Glomerular endothelial cell (primary cell): ENCODE results near the gene POLR2F. TPM values are rescaled to one million over a fixed set of nuclear protein-coding genes. Genes with fewer than 3 reads are reported as not detected.

Experiments
- DNase-seq: peaks from one replicate; pipeline ENCODE4 v3.0.0-alpha.2; 2011; ENCODE audit warnings: low read depth, low spot score; ENCODE audit errors: extremely low read depth
- total RNA-seq: library from RNA; depleted of rRNA; stranded (reverse); fragments of >200 nt; gene quantifications from 2 replicates; pipeline ENCODE4 v1.2.3, GENCODE V29; 2015

Gene POLR2F
- total RNA-seq = 93.6 and 115 TPM in 2 replicates

DNA sequence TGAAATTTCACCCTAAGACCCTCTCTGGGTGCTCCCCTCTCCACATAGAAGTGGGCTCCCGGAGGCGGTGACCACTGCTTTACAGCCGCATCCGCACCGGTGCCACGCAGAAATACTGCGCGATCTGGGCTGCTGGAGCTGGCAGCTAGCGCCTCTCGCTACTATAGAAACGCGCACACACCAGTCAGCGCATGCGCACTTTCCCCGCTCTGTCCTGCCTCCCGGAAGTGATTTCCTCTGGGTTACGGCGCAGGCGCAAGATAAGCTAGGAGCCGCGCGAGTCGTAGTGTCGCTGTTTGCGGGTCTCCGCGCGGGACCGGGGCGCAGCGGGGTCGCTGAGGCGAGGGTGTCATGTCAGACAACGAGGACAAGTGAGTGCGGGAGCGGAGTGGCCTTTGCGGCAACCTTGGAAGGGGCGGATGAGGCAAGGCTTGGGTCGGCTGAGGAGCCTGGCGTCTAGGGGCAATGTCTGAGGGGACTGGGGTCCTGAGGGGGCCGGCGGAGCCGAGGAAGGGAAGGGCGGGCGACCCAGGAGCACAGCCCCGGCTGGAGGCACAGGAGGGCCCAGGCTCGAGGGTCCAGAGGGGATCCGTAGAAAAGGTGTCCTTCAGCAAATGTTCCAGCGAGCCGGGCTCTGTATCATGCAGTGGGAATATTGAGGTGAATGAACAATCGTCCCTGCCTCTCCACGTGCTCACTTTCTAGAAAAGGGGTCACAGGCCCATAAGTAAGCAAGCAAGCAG lies at the start of gene POLR2F, which contains the start of gene C22orf23:
TSS of gene POLR2F (plus strand) at position 263 of the 743 bp plus-strand sequence. CDS start at position 352, 89 bp downstream.
TSS of gene C22orf23 (minus strand) at position 165 of the 743 bp plus-strand sequence. CDS start 452 bp downstream, outside the sequence.
- DNase-seq = peak; percentile 75

DNA sequence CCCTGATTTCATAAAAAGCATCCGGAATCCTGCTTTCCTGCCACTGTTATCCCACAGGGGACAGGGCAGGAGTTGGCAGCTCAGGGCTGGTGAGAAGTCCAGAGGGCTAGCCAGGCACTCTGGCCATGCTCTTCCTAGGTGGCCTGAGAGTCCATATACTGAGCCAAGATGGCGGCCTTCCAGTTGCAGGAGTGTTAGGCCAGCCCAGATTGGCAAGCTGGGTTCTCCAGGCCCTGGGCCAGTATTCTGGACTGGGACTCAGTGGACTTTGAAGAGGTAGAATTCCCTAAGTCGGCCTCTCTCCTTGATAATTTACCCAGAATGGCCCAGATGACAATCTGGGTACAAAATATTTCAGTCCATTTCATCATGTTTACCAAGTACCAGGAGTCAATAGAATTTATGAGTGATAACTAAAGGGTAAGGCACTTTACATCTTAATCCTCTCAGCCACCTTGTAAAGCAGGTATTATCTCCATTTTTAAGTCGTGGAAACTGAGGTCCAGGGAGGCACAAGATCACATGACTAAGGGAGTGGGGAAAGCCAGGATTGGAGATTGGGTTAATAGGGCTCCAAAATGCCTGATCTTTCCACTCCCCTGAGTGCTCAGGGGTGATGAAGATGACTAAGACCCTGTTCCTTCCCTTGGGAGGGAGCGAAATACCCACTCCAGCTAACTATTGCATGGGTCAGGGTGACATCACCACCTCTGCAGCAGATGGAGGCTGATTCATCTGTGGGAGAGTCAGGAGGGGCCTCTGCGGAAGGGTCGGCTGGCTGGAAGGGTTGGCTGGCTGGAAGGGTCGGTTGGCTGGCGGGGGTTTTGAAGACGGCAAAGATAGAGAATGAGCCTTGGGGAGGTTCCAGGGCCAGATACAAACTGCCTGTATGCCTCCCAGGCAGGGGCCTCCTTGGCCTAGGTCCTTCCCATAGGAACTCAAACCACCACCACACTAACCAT lies 48.6 kb upstream of the POLR2F start:
- DNase-seq = peak; percentile 64

DNA sequence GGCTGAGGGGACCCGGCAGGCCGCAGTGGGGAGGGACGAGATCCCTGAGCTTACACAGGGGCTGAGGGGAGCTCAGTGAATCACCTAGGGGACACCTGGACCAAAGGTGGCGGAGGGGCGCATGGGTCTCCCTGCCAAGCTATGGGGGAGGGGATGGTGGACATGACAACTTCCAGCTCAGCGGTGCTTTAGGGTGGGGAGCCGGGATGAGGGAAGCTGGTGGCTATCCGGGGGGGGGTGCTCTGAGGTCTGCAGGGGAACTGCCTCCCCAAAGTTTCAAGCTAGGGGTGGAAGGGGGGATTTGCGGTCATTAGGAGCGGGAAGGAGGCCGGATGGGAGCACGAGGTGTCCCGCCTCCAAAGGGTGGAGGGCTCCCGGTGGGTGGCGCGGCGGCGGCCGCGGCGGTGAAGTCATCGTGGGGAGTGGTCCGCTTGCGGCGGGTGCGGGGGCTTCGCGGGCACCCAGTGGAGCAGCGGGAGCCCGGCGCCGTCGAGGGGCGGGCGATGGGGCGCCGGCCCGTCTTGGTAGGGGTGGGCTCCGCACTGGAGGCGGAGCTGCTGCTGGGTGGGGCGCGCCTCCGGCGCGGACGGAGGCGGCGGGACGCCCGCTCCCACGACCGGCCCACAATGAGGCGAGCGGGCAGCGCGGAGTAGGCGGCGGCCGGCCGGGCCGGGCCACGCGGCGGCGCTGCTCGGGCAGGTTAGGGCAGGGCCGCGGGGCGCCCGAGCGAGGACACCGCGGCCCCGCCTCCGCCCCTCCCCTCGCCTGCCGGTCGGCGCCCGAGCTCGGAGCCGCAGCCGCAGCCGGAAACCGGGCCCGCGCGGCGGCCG lies 47.8 kb upstream of the POLR2F start, which contains the start of gene MICALL1:
TSS of gene MICALL1 (plus strand) at position 764 of the 830 bp plus-strand sequence. CDS start 126 bp downstream, outside the sequence.
- DNase-seq = no peak

DNA sequence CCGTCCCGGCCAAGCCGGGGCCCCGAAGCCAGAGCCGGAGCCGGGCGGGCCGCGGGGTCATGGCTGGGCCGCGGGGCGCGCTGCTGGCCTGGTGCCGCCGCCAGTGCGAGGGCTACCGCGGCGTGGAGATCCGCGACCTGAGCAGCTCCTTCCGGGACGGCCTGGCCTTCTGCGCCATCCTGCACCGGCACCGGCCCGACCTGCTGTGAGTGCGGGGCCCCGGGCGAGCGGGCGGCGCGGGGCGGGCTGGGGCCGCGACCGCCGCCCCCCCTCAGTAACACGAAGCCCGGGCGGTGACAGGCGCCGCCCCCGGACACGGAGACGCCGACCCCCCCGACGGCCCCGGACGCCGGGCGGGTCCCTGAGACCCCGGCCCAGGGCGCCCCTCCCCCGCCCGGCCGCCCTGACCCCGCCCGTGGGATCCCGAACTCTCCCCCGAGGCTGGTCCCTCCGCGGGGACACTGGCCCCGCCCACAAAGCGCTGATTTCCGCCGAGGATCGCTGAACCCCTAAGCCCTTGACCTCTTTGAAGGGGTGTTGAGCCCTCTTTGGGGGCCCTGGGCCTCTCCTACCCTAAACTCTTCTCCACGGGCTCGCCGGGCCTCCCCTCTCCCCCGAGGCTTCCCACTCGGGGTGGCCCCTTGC lies 47.0 kb upstream of the POLR2F start:
- no peak for DNase-seq

DNA sequence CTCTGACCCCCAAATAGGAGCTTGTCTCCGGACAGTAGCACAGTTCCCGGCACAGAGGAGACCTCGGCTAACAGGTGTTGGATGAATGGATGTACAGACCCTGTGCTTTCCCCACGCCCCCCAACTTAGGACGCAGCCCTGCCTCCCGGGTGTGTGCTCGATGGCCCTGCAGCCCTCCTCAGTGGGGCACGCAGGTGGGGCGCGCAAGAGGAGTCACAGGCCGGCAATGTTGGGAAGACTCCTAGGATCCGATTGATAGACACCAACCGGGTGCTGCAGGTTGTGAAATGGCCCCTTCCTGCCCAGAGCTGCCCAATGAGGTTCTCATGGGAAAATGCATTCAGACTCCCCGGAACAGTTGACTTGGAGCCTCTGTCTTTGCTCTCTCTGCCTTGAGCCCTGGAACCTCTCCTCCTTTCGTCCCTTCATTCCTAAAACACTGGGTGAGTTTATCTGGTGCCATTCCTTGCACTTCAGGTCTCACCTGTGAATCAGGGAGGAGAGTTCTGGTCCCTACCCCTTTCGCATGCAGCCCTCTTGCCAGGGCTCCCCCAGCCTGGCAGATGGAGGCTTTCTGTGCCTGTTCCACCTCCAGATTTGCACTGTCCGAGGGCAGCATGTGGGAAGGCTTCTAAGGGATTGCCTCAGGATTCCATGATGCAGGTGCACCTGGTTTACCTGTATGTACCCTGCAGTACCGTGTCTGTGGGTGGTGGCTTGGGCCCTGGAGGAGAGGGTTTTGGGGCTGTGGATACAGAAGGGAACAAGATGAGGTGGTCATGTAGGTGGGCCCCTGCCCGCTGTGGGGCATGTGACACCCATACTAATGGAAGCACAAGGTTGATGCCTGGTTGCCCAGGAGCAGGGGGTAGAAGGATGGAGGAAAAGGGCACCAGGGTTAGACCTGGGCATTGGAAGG lies 46.2 kb upstream of the POLR2F start:
- no peak for DNase-seq

DNA sequence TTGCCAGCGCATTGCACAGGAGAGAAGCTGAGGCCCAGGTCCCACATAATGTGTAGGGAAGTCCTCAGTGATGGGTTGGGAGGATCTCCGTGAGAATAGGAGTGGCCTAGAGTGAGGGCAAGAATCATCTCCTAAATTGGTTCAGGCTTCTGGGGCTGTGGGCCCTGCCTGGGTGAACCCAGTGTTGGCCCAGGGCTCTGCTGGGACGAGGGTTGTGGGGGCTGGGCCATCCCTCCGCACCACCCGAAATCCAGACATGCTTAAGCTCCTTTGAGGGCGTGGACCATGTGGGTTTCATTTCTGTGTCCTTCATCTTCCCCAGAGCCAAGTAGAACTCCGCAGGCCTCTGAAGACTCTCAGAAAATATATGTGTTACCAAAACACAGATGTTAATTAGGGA lies 43.7 kb upstream of the POLR2F start:
- DNase-seq = no peak

DNA sequence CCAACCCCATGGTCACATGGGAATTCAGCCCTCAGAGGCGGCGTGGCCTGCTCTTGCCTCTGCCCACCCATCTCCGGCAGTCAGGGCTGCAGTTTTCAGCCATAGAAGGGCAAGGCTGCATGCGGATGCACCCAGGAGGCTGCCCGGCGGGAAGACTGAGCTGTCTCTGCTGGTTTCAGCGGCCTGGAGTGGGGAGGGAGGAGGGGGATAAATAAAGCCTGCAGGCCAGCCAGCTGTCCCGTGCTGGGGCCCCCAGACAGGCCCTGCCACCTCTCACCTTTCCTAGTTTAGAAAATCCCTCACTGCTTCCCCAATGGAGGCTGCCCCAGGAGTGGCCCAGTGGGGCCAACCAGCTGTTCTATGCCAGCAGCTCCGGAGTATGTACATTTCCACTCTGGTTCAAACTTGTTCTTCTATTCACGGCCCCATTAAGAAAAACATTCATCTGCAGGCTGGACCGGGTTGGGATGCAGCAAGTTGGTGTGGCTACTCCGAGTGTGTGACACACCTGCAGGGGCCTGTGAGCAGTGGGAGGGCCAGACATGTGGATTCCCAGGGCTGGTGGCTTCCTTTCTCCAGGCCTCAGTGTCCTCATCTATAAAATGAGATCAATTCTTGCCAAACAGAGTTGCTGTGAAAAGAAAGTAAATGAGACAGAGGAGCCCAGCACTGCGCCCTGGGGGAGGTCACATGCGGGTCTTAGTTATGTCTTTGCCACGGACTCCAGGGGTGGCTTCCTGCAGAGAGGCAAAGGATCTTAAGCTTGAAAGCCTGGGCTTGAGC lies 42.4 kb upstream of the POLR2F start:
- DNase-seq = no peak

DNA sequence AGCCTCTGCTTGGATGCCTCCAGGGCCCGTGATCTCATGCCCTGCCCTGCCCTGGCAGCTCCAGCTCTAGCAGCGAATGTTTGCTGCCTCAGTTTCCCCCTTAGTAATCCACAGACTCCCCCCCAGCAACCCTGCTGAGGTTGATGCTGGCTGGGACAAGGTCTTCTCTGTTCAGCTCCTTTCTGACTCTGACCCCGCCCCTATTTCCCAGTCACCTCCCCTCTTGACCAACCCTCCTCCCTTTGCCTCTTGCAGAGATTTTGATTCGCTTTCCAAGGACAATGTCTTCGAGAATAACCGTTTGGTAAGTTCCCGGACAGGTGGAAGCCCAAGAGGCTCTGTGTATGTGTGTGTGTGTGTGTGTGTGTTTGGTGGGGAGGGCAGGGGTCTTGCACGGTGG lies 41.8 kb upstream of the POLR2F start:
- DNase-seq = no peak

DNA sequence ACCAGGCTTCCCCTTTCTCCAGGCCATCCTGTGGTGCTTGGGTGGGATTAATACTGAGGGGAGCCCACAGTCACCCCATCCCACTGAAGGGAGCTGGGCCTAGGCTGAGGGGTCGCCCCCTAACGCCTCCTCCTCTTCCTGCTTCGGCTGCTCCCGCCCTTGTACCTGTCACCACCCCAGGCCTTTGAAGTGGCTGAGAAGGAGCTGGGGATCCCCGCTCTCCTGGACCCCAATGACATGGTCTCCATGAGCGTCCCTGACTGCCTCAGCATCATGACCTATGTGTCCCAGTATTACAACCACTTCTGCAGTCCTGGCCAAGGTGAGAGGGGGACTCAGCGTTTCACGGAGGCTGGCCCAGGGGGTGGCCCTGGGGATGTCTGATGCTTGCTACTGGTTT lies 41.3 kb upstream of the POLR2F start:
- no peak for DNase-seq

DNA sequence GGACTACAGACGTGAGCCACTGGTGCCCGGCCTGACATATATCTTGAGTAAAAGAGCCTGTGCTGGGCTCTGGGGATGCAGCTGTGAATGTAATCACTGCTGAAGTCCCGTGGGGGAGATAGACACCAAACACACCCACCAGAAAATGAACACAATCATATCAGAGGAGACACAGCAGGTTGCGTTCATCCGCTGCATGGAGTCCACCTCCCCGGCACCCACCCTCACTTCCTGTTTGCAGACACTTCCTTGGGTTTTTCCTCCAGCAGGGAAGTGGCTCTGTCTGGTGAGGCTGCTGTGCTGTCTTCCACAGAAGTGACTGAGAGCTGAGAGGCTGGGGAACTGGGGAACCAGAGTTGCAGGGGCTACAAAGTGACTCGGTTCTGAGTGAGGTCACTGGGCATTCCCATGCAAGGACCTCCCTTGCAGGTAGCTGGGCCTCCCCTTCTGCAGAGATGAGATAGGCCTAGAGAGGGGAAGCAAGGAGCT lies 40.2 kb upstream of the POLR2F start:
- DNase-seq = no peak

DNA sequence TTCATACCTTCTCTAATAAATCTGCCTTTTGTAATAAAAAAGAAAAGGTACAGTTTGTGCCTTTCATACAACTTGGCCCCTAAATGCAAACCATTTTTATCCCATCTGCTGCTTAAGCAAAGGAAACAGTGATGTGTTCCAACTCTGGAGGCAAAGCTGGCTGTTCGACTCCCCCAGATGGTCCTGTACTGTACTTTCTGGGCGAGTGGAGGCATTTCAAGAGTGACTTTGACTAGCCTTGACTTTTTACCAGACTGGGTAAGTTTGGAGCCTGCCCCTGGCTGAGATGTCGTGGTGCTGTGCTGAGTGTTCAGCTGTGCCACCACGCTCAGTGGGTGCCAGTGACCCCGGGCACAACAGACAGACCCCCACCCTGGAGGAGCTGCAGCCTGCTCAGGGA lies 37.2 kb upstream of the POLR2F start:
- DNase-seq = no peak

DNA sequence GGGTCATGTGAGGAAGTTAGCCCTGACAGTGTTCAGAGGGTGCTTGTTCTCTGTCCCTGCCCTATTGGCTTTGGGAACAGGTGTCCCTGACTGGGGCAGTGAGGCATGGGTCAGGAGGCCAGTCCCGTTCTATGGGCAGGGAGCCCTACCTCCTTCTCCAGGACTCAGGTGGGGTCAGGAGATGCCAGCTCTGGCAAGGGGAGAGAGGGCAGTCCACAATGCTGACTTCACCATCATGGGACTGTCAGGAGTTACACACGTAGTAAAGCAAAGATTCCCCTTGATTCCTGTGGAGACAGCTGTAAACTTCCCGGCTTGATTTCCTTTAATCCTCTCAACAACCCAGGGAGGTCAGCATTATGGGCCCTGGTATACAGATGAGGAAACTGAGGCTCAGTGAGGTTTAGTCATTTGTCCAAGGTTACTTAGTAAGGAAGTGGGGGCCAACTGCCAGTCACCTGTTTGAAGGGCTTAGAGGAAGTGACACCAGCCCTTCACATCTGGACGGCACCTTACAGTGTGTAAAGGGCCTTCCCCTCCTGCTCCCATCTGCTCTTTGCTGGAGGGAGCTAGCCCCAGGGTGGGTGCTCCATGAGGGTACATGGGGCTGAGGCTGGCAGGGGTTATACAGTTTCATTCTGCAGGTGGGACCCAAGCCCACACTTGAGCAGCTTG lies 35.5 kb upstream of the POLR2F start:
- no peak for DNase-seq

DNA sequence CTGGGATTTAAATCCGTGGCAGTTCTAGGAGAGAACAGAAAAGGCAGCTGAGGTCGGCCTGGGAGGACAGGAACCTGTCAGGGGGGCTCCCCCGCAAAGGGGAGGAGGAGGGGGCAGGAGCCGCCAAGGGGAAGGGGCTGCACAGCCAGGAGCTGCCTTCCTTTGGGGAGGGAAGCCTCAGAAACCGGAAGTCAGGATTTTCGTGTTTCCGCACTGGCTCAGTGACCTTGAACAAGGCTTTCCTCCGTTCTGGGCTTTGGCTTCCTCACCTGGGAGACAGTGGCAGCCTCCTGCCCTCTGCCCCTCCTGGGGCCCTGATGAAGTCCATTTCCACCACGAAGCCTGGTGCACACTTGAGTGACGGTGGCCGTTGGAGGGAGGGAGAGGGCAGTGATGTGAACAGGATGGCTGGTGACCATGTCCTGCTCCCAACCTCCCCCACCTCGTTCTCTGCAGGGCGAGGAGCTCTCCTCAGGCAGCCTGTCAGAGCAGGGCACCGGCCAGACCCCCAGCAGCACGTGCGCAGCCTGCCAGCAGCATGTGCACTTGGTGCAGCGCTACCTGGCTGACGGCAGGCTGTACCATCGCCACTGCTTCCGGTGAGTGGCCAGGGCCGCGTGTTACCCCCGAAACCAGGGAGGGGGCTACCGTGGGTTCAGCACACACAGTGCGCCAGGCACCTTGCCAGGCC lies 34.8 kb upstream of the POLR2F start:
- no peak for DNase-seq

DNA sequence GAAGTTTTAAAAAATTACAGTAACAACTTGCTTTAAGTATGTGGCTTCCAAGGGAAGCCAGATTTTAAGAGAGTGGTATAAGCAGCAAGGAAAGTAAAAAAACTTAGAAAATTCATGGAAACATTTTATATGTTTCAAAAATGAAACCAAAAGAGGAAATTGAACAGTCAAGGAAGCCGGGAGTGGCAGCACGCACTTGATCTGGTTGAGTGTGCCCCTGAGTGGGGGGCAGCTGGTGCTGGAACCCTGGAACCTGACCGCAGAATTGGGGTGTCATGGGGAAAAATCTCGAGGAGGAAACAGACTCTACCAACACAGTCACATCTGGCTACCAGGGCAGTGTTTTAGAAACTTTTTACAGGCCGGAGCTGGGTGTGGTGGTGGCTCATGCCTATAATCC lies 33.4 kb upstream of the POLR2F start:
- no peak for DNase-seq

DNA sequence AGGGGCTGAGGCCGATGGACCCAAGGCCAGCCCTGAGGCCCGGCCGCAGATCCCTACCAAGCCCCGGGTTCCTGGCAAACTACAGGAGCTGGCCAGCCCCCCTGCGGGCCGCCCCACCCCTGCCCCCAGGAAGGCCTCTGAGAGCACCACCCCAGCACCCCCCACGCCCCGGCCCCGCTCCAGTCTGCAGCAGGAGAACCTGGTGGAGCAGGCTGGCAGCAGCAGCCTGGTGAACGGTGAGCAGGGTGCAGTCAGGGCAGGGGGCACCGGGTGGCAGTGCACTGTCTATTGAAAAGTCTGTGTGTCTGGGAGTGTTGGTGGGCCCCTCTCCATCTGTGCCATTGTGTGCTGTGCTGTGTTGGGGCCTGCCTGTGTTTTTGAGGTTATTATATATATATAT lies 31.3 kb upstream of the POLR2F start:
- DNase-seq = no peak

DNA sequence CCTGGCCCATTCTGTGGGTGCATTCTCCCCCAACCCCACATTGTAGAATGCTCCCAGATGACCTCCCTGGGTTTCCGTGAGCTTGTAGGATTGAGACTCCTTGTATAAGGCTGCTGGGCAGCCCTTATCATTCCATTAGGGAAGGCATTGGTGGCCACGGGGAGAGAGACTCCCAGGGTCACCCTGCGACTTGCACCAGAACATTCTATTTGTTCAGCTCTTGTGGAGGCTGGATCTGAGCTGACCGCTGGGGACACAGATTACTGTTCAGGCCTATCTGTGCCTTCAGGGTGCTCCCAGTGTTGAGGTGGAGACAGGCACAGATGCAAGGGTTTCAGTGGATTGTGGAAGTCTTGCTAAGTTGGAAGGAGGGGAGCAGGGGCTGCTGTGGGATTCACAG lies 29.6 kb upstream of the POLR2F start:
- no peak for DNase-seq
